SK-N-MC (cell line): ENCODE data around the gene TP53I11.

Experiments
- EZH2 ChIP-seq: fragments of 200-600 bp; sonication (generic); IDR thresholded peaks from one replicate; pipeline ENCODE4 v1.6.1; 2017; ENCODE audit warnings: antibody characterized with exemption
- FOXP2 ChIP-seq: optimal IDR thresholded peaks from 2 replicates; pipeline ENCODE3; 2011; ENCODE audit warnings: mild to moderate bottlenecking, moderate library complexity; ENCODE audit not compliant: insufficient read depth; ENCODE audit errors: extremely low read length, control extremely low read depth
- POLR2AphosphoS5 ChIP-seq: IDR thresholded peaks from 2 replicates; pipeline ENCODE4 v1.6.1; 2012; ENCODE audit warnings: mild to moderate bottlenecking, low read depth, low read length, borderline replicate concordance

DNA sequence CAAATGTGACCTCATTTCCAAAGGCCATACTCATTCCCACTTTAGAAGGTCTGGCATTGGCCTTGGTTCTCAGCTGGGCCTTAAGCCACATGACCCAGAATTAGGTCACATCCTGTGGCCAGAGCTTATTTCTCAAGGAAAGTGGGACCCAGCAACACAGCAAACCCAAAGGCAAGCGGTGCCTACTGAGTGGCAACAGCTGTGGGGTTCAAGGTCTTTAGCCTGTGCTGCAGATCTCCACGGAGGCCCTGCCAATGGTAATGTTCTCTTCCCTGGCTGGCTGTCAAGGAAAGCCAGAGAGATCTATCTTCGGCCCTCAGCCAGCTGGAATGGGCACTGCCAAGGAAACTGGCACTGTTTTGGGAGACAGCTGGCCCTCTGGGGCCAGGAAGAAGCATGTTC lies 41.5 kb upstream of the TP53I11 start:
- TF ChIP-seq EZH2 (no peak), POLR2AphosphoS5 (no peak), FOXP2 (no peak)
